Measurements from ENCODE around the gene SLC30A3. TPM values are rescaled to one million over a fixed set of nuclear protein-coding genes. Genes with fewer than 3 reads are reported as not detected.

Gene SLC30A3
- total and polyA plus RNA-seq, 10 of the 15 experiments (the other 5 are each of a cell fraction or from before 2014, with no cell fraction given) = 0.23 TPM; not detected in 9

GRCh38 chr2:27258051-27258450, 4.8 kb downstream of the SLC30A3 start:
- ATAC-seq (no peak), FAIRE-seq (no peak), DNase-seq (ENCODE audit: low read depth, low spot score) (no peak)
- CTCF ChIA-PET = no interaction called here
- Histone ChIP-seq H3K4me1 (ENCODE audit: control insufficient read depth, insufficient read depth, low read length) (no peaks in the 10 kb centered on the region), H2AFZ (ENCODE audit: control insufficient read depth, low read depth, low read length) (no peak overlapping the region), H3K4me3 (no peak overlapping the region), H3K27me3 (replicated peaks in 1 of 2; ENCODE audit: control insufficient read depth in 2 of 2, insufficient read depth in 2 of 2, low read length in 1 of 2) (peaks cover 13 to 20% of the 10 kb centered on the region in 2 experiments), H3K79me2 (ENCODE audit: control insufficient read depth, insufficient read depth, low read length) (no peaks in the 10 kb centered on the region), H3K27ac (ENCODE audit: control insufficient read depth, insufficient read depth) (no peak overlapping the region), H3K9me3 (replicated peaks; ENCODE audit: control insufficient read depth, insufficient read depth, low read length) (no peaks in the 10 kb centered on the region), H4K20me1 (ENCODE audit: control insufficient read depth, insufficient read depth) (no peaks in the 10 kb centered on the region), H3K4me2 (ENCODE audit: control insufficient read depth, insufficient read depth) (no peak overlapping the region), H3K9ac (ENCODE audit: control insufficient read depth, insufficient read depth, low read length) (no peak overlapping the region), H3K36me3 (ENCODE audit: control insufficient read depth in 2 of 2, insufficient read depth in 2 of 2, low read length in 1 of 2) (no peaks in the 10 kb centered on the region)
- in situ Hi-C loops (cut with MboI) (no loop called here), intact Hi-C loops (cut with micrococcal nuclease; ENCODE audit: unreplicated experiment) (no loop called here)
- TF ChIP-seq YY1 (IDR thresholded peaks at IDR 0.05; ENCODE audit: low read depth, low read length) (no peak), CREB1 (IDR thresholded peaks at IDR 0.05; ENCODE audit: low read depth) (no peak), NBN (IDR thresholded peaks at IDR 0.05) (no peak), NR2F1 (conservative IDR thresholded peaks at IDR 0.05) (no peak), FOXM1 (IDR thresholded peaks at IDR 0.05; ENCODE audit: low read depth, low read length) (no peak), NRF1 (conservative IDR thresholded peaks at IDR 0.05; ENCODE audit: low read depth, low read length) (no peak), MEF2B (IDR thresholded peaks at IDR 0.05; ENCODE audit: partially characterized antibody, poor library complexity, severe bottlenecking) (no peak), POLR2A (IDR thresholded peaks at IDR 0.05; ENCODE audit: low read depth, low read length) (no peak)
- RAD21 ChIA-PET (ENCODE audit: unreplicated experiment) = no interaction called here
- WGBS (ENCODE audit: insufficient coverage, insufficient replicate concordance, low lambda C conversion rate, missing lambda C conversion rate) = 54% methylated on average over 8 of the region's 8 CpGs
- no TSS peak for BruUV-seq (replicated peaks)
- POLR2A ChIA-PET = no interaction called here
- SMC1A ChIA-PET (ENCODE audit: uncharacterized antibody, unreplicated experiment) = no interaction called here

GRCh38 chr2:27256855-27257454, 5.9 kb downstream of the SLC30A3 start:
- no peak overlapping the region for H3K9ac ChIP-seq (ENCODE audit: control insufficient read depth, insufficient read depth, low read length)
- H3K4me2 ChIP-seq (ENCODE audit: control insufficient read depth, insufficient read depth) = no peak overlapping the region
- H3K4me3 ChIP-seq = no peak overlapping the region
- TF ChIP-seq BHLHE40 (IDR thresholded peaks at IDR 0.05; ENCODE audit: borderline replicate concordance in 1 of 2, low read depth in 2 of 2, low read length in 1 of 2) (0 out of 4 replicates have a peak, but pooled peaks of 1 of the 2 experiments have one; percentile 10), LARP7 (IDR thresholded peaks at IDR 0.05) (no peak), ZNF384 (IDR thresholded peaks at IDR 0.05; ENCODE audit: borderline replicate concordance, low read depth, low read length) (no peak), SUPT20H (IDR thresholded peaks at IDR 0.05; ENCODE audit: borderline replicate concordance, control insufficient read depth, low read depth, low read length) (no peak)
- no peaks in the 10 kb centered on the region for H3K36me3 ChIP-seq (ENCODE audit: control insufficient read depth in 2 of 2, insufficient read depth in 2 of 2, low read length in 1 of 2)
- FAIRE-seq (no peak), ATAC-seq (no peak), DNase-seq (ENCODE audit: low read depth, low spot score) (no peak)
- no peaks in the 10 kb centered on the region for H3K4me1 ChIP-seq (ENCODE audit: control insufficient read depth, insufficient read depth, low read length)
- ChIA-PET POLR2A (no interaction called here), RAD21 (ENCODE audit: unreplicated experiment) (no interaction called here), CTCF (interaction anchor here (0.6 to 0.8 kb wide), 2 partner anchors 87 to 711 kb away, joined by 3 to 4 read pairs; no protein-coding TSS in a partner anchor), SMC1A (ENCODE audit: uncharacterized antibody, unreplicated experiment) (interaction anchor here (1.3 kb wide), 1 partner anchor 23 kb away, joined by 3 read pairs; no protein-coding TSS in a partner anchor)
- no TSS peak for BruUV-seq (replicated peaks)
- no peaks in the 10 kb centered on the region for H4K20me1 ChIP-seq (ENCODE audit: control insufficient read depth, insufficient read depth)
- H3K9me3 ChIP-seq (replicated peaks; ENCODE audit: control insufficient read depth, insufficient read depth, low read length) = no peaks in the 10 kb centered on the region
- H3K79me2 ChIP-seq (ENCODE audit: control insufficient read depth, insufficient read depth, low read length) = no peaks in the 10 kb centered on the region
- in situ Hi-C loops (cut with MboI) = no loop called here
- intact Hi-C loops (cut with micrococcal nuclease; ENCODE audit: unreplicated experiment) = no loop called here
- no peak overlapping the region for H2AFZ ChIP-seq (ENCODE audit: control insufficient read depth, low read depth, low read length)
- peaks cover 11 to 12% of the 10 kb centered on the region in 2 experiments for H3K27me3 ChIP-seq (replicated peaks in 1 of 2; ENCODE audit: control insufficient read depth in 2 of 2, insufficient read depth in 2 of 2, low read length in 1 of 2)
- no peak overlapping the region for H3K27ac ChIP-seq (ENCODE audit: control insufficient read depth, insufficient read depth)
- WGBS (ENCODE audit: insufficient coverage, insufficient replicate concordance, low lambda C conversion rate, missing lambda C conversion rate) = 10% methylated on average over 7 of the region's 7 CpGs

Measured in GM12878 (cell line).